Measurements from ENCODE around the gene CIDEA. TPM values are rescaled to one million over a fixed set of nuclear protein-coding genes. Genes with fewer than 3 reads are reported as not detected.
A peak's percentile ranks its signal among the peaks of the same experiment; 100 is the strongest.

The CIDEA gene
- total and polyA plus RNA-seq, 2 donors (not counting 1 experiment from before 2014, with no cell fraction given): 0.12 to 1.7 TPM

GRCh38 chr18:12278215-12278671, 24.1 kb downstream of the CIDEA start:
- peaks cover 24% of the 10 kb centered on the region for H3K4me1 ChIP-seq (ENCODE audit: control insufficient read depth, extremely low read depth, insufficient read depth, low read length)
- no peaks in the 10 kb centered on the region for H3K9me3 ChIP-seq (ENCODE audit: control insufficient read depth, insufficient read depth, low read depth, low read length)
- no peaks in the 10 kb centered on the region for H4K20me1 ChIP-seq (ENCODE audit: control insufficient read depth, extremely low read depth, insufficient read depth, low read length)
- H3K27ac ChIP-seq (ENCODE audit: insufficient read depth, low read length): peak overlapping the region; percentile 99
- no peaks in the 10 kb centered on the region for H3K36me3 ChIP-seq (ENCODE audit: control insufficient read depth, insufficient read depth, low read length)
- no peaks in the 10 kb centered on the region for H3K79me2 ChIP-seq (ENCODE audit: control insufficient read depth, insufficient read depth, low read length)
- TF ChIP-seq, protein P1, sequence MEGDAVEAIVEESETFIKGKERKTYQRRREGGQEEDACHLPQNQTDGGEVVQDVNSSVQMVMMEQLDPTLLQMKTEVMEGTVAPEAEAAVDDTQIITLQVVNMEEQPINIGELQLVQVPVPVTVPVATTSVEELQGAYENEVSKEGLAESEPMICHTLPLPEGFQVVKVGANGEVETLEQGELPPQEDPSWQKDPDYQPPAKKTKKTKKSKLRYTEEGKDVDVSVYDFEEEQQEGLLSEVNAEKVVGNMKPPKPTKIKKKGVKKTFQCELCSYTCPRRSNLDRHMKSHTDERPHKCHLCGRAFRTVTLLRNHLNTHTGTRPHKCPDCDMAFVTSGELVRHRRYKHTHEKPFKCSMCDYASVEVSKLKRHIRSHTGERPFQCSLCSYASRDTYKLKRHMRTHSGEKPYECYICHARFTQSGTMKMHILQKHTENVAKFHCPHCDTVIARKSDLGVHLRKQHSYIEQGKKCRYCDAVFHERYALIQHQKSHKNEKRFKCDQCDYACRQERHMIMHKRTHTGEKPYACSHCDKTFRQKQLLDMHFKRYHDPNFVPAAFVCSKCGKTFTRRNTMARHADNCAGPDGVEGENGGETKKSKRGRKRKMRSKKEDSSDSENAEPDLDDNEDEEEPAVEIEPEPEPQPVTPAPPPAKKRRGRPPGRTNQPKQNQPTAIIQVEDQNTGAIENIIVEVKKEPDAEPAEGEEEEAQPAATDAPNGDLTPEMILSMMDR (conservative IDR thresholded peaks at IDR 0.05 in 1 of 2, IDR thresholded peaks at IDR 0.05 in 1 of 2; ENCODE audit: low read depth in 1 of 2, low read length in 2 of 2): peak in 1 of 2 donors; percentile 6
- no peak for TF ChIP-seq EZH2 (IDR thresholded peaks at IDR 0.05; ENCODE audit: low read length, missing control alignments)
- no peaks in the 10 kb centered on the region for H3K27me3 ChIP-seq (ENCODE audit: control insufficient read depth, insufficient read depth, low read length)
- no peak overlapping the region for H2AFZ ChIP-seq (ENCODE audit: low read length)
- H3K4me2 ChIP-seq (ENCODE audit: extremely low read depth, insufficient read depth, low read length): peak overlapping the region; percentile 83
- peak overlapping the region; percentile 84 for H3K9ac ChIP-seq (ENCODE audit: insufficient read depth, low read length)
- peak in 1 of 2 donors; percentile 18 for DNase-seq (ENCODE audit: low read depth in 2 of 2)
- H3K4me3 ChIP-seq (replicated peaks in 1 of 4; ENCODE audit: control extremely low read depth in 1 of 4, insufficient read depth in 1 of 4, low read depth in 3 of 4, low read length in 4 of 4): peak overlapping the region; percentile 36 to 60 (median 52)

DNA sequence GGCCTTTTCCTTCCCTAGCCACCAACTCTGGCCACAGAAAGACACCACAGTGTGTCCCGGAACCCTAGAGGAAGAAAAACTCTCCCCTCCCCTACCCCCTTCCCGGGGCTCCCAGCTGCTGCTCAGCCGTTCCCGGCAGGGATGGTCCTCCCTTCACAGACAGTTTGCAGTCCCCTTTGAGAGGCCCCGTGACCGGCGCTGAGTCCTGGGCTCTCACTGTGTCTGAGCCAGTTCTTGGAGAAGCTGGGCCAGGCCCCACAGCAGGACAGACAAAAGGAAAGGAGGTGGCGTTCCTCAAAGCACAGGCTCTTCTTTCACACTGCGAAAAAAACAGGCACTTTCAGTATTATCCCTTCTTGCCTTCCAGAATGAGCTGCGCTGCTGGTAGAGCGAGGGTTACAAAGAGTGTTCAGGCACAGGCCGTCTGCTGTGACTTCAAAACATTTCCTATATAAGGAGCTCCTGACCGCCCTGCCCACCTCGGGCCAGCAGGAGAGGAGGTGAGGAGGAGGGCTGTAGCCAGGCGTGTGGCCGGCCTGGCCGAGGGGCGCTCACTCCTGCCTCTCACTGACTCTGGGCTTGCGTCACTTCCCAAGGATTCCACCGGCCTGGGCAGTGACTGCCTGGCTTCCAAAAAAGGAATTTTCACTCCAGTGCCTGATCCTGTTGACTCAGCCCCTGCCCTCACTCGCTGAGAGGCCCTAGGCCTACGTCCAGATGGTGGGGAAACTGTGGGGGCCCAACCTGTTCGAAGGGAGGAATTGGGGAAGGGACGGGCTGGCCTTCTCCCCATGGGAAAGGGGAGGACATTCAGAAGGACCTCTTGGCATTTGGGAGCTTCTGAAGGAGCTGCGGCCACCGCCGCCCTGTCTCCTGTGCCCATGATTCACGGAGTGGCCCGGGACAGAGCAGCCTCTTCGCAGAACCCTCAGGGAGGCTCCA, 24.9 kb downstream of the CIDEA start:
- peak overlapping the region; percentile 84 for H3K9ac ChIP-seq (ENCODE audit: insufficient read depth, low read length)

More for the DNA sequence above, 24.9 kb downstream of the CIDEA start:
- Histone ChIP-seq H3K4me3 (replicated peaks in 1 of 4; ENCODE audit: control extremely low read depth in 1 of 4, insufficient read depth in 1 of 4, low read depth in 3 of 4, low read length in 4 of 4) (peak overlapping the region; percentile 36 to 60 (median 52)), H3K4me2 (ENCODE audit: extremely low read depth, insufficient read depth, low read length) (peak overlapping the region; percentile 83), H2AFZ (ENCODE audit: low read length) (peak overlapping the region; percentile 61), H4K20me1 (ENCODE audit: control insufficient read depth, extremely low read depth, insufficient read depth, low read length) (no peaks in the 10 kb centered on the region), H3K36me3 (ENCODE audit: control insufficient read depth, insufficient read depth, low read length) (no peaks in the 10 kb centered on the region), H3K79me2 (ENCODE audit: control insufficient read depth, insufficient read depth, low read length) (no peaks in the 10 kb centered on the region), H3K4me1 (ENCODE audit: control insufficient read depth, extremely low read depth, insufficient read depth, low read length) (peaks cover 24% of the 10 kb centered on the region), H3K27me3 (ENCODE audit: control insufficient read depth, insufficient read depth, low read length) (no peaks in the 10 kb centered on the region), H3K27ac (ENCODE audit: insufficient read depth, low read length) (peak overlapping the region; percentile 99), H3K9me3 (ENCODE audit: control insufficient read depth, insufficient read depth, low read depth, low read length) (no peaks in the 10 kb centered on the region)
- TF ChIP-seq EZH2 (IDR thresholded peaks at IDR 0.05; ENCODE audit: low read length, missing control alignments): no peak
- TF ChIP-seq, protein P1 (conservative IDR thresholded peaks at IDR 0.05 in 1 of 2, IDR thresholded peaks at IDR 0.05 in 1 of 2; ENCODE audit: low read depth in 1 of 2, low read length in 2 of 2): no peak
- DNase-seq (ENCODE audit: low read depth in 2 of 2): peak; percentile 97 to 98
